WTC11 (cell line): ENCODE results near the gene ZDHHC24.

Source experiments
- E2F4 ChIP-seq: sonication (generic); formaldehyde crosslinking; IDR thresholded peaks from 2 replicates; pipeline ENCODE4 v1.8.1; 2022; ENCODE audit warnings: low read depth, mild to moderate bottlenecking, moderate library complexity, missing genetic modification reagents, borderline replicate concordance
- ESRRA ChIP-seq: sonication (generic); formaldehyde crosslinking; IDR thresholded peaks from 2 replicates; pipeline ENCODE4 v1.8.1; 2022; ENCODE audit warnings: mild to moderate bottlenecking, missing genetic modification reagents, borderline replicate concordance
- TEAD4 ChIP-seq: sonication (generic); formaldehyde crosslinking; IDR thresholded peaks from 2 replicates; pipeline ENCODE4 v1.8.0; 2022; ENCODE audit warnings: mild to moderate bottlenecking, missing genetic modification reagents
- ZMAT4 ChIP-seq: fragments of 250-450 bp; sonication (Bioruptor Pico); IDR thresholded peaks from 2 replicates; pipeline ENCODE4 v1.9.0; 2021; ENCODE audit warnings: mild to moderate bottlenecking
- ZNF121 ChIP-seq: sonication (generic); formaldehyde crosslinking; IDR thresholded peaks from 2 replicates; pipeline ENCODE4 v1.8.0; 2023; ENCODE audit warnings: missing genetic modification reagents
- ZNF232 ChIP-seq: sonication (generic); formaldehyde crosslinking; IDR thresholded peaks from 2 replicates; pipeline ENCODE4 v1.8.0; 2022; ENCODE audit warnings: mild to moderate bottlenecking, missing genetic modification reagents
- ZNF423 ChIP-seq: fragments of 250-450 bp; sonication (Bioruptor Pico); IDR thresholded peaks from 2 replicates; pipeline ENCODE4 v2.1.2; 2022; ENCODE audit warnings: mild to moderate bottlenecking, moderate library complexity
- TF ChIP-seq, protein P1 (sequence below): fragments of 200-600 bp; IDR thresholded peaks from 2 replicates; pipeline ENCODE4 v1.8.0; 2022; ENCODE audit warnings: antibody characterized with exemption
- TF ChIP-seq, protein P2 (sequence below): sonication (generic); formaldehyde crosslinking; conservative IDR thresholded peaks from 2 replicates; pipeline ENCODE4 v1.8.1; 2022; ENCODE audit warnings: mild to moderate bottlenecking, missing genetic modification reagents
- TF ChIP-seq, protein P3 (sequence below): sonication (generic); formaldehyde crosslinking; IDR thresholded peaks from 2 replicates; pipeline ENCODE4 v1.8.0; 2022; ENCODE audit warnings: mild to moderate bottlenecking, missing genetic modification reagents
- TF ChIP-seq, protein P4 (sequence below): sonication (generic); formaldehyde crosslinking; IDR thresholded peaks from 2 replicates; pipeline ENCODE4 v1.8.0; 2022; ENCODE audit warnings: mild to moderate bottlenecking, missing genetic modification reagents
- TF ChIP-seq, protein P5 (sequence below): sonication (generic); formaldehyde crosslinking; IDR thresholded peaks from 2 replicates; pipeline ENCODE4 v1.8.0; 2023; ENCODE audit warnings: mild to moderate bottlenecking, missing genetic modification reagents
- TF ChIP-seq, protein P6 (sequence below): sonication (generic); formaldehyde crosslinking; IDR thresholded peaks from 2 replicates; pipeline ENCODE4 v1.8.0; 2023; ENCODE audit warnings: missing genetic modification reagents

DNA sequence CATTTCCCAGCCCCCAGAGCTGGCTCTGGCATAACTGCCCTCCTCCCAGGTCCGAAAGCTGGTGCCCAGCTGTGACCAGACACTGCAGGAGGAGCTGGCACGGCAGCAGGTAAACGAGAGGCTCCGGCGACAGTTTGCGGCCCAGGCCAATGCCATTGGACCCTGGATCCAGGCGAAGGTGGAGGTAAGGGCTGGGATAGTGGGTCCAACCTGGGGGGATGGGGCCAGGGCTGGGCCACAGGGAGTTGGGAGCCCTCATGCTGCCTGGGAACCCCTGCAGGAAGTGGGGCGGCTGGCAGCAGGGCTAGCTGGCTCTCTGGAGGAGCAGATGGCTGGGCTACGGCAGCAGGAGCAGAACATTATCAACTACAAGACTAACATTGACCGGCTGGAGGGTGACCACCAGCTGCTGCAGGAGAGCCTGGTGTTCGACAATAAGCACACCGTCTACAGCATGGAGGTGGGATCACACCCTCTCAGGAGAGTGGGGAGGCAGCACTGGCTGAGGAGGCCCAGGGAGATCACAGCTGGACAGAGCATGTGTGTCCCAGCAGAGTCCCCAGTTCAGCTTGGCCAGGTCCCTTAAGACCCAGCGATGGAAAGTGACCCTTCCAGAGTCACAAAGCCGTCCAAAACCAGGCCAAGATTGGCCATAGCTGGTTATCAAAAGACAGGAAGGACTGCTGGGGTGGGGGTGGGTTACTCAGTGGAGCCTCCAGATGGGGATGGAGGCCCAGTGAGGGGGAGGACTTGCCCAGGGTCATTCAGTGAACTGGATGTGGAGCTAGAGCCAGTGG lies 15.5 kb upstream of the ZDHHC24 start:
- TF ChIP-seq, protein P1, sequence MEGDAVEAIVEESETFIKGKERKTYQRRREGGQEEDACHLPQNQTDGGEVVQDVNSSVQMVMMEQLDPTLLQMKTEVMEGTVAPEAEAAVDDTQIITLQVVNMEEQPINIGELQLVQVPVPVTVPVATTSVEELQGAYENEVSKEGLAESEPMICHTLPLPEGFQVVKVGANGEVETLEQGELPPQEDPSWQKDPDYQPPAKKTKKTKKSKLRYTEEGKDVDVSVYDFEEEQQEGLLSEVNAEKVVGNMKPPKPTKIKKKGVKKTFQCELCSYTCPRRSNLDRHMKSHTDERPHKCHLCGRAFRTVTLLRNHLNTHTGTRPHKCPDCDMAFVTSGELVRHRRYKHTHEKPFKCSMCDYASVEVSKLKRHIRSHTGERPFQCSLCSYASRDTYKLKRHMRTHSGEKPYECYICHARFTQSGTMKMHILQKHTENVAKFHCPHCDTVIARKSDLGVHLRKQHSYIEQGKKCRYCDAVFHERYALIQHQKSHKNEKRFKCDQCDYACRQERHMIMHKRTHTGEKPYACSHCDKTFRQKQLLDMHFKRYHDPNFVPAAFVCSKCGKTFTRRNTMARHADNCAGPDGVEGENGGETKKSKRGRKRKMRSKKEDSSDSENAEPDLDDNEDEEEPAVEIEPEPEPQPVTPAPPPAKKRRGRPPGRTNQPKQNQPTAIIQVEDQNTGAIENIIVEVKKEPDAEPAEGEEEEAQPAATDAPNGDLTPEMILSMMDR = no peak
- no peak for TF ChIP-seq ESRRA (CRISPR knock-in tag)
- no peak for TF ChIP-seq E2F4 (CRISPR knock-in tag)
- TF ChIP-seq TEAD4 = no peak
- TF ChIP-seq, protein P2, sequence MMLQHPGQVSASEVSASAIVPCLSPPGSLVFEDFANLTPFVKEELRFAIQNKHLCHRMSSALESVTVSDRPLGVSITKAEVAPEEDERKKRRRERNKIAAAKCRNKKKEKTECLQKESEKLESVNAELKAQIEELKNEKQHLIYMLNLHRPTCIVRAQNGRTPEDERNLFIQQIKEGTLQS (CRISPR knock-in tag) = no peak
- TF ChIP-seq, protein P3, sequence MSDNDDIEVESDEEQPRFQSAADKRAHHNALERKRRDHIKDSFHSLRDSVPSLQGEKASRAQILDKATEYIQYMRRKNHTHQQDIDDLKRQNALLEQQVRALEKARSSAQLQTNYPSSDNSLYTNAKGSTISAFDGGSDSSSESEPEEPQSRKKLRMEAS (CRISPR knock-in tag) = no peak
- TF ChIP-seq ZNF232 (CRISPR knock-in tag) = no peak
- TF ChIP-seq, protein P4, sequence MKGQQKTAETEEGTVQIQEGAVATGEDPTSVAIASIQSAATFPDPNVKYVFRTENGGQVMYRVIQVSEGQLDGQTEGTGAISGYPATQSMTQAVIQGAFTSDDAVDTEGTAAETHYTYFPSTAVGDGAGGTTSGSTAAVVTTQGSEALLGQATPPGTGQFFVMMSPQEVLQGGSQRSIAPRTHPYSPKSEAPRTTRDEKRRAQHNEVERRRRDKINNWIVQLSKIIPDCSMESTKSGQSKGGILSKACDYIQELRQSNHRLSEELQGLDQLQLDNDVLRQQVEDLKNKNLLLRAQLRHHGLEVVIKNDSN = no peak
- TF ChIP-seq ZNF423 (CRISPR knock-in tag) = no peak
- TF ChIP-seq, protein P5, sequence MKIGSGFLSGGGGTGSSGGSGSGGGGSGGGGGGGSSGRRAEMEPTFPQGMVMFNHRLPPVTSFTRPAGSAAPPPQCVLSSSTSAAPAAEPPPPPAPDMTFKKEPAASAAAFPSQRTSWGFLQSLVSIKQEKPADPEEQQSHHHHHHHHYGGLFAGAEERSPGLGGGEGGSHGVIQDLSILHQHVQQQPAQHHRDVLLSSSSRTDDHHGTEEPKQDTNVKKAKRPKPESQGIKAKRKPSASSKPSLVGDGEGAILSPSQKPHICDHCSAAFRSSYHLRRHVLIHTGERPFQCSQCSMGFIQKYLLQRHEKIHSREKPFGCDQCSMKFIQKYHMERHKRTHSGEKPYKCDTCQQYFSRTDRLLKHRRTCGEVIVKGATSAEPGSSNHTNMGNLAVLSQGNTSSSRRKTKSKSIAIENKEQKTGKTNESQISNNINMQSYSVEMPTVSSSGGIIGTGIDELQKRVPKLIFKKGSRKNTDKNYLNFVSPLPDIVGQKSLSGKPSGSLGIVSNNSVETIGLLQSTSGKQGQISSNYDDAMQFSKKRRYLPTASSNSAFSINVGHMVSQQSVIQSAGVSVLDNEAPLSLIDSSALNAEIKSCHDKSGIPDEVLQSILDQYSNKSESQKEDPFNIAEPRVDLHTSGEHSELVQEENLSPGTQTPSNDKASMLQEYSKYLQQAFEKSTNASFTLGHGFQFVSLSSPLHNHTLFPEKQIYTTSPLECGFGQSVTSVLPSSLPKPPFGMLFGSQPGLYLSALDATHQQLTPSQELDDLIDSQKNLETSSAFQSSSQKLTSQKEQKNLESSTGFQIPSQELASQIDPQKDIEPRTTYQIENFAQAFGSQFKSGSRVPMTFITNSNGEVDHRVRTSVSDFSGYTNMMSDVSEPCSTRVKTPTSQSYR (CRISPR knock-in tag) = no peak
- no peak for TF ChIP-seq ZNF121
- TF ChIP-seq, protein P6, sequence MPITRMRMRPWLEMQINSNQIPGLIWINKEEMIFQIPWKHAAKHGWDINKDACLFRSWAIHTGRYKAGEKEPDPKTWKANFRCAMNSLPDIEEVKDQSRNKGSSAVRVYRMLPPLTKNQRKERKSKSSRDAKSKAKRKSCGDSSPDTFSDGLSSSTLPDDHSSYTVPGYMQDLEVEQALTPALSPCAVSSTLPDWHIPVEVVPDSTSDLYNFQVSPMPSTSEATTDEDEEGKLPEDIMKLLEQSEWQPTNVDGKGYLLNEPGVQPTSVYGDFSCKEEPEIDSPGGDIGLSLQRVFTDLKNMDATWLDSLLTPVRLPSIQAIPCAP (CRISPR knock-in tag) = no peak
- TF ChIP-seq ZMAT4 (CRISPR knock-in tag) = no peak
